Measurements from ENCODE around the gene ERI3. TPM values are rescaled to one million over a fixed set of nuclear protein-coding genes. Genes with fewer than 3 reads are reported as not detected.

Gene ERI3
- total RNA-seq, 1 experiment from 2014 or later = 83.4 TPM

DNA sequence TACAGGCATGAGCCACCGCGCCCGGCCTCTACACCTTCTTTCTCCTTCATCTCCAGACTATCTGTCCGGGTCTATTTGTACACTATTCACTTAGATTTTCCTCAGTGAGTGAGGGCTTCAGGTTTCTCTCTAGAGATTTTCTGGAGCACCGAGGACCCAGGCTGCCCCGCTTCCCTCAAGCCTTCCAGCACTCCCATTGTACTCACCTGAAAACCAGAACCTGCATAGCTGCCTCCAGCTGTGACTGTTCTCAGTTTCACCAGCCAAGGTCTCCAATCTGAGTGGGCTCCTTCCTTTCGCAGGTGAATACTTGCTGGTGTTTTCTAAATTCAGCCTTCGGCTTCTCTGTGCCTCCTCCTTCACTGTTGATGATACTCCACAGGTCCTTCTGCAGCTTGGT, 154.7 kb downstream of the ERI3 start:
- no TSS peak for BruUV-seq (replicated peaks)
- DNase-seq (ENCODE audit: unreplicated experiment) = no peak
- intact Hi-C loops (cut with micrococcal nuclease) = no loop called here
- H3K27me3 Mint-ChIP-seq (ENCODE audit: insufficient read depth, unreplicated experiment) = no peaks in the 10 kb centered on the region
- ChIA-PET POLR2A (no interaction called here), CTCF (interaction anchor here (0.6 to 0.7 kb wide), 3 partner anchors 38 to 94 kb away, joined by 3 read pairs; no protein-coding TSS in a partner anchor)
- no peaks in the 10 kb centered on the region for H3K9me3 Mint-ChIP-seq (ENCODE audit: unreplicated experiment)
- no peak overlapping the region for H3K27ac Mint-ChIP-seq (ENCODE audit: low read depth, unreplicated experiment)
- no peaks in the 10 kb centered on the region for H3K4me1 Mint-ChIP-seq (ENCODE audit: insufficient read depth, unreplicated experiment)
- no peak for TF ChIP-seq CTCF (IDR thresholded peaks at IDR 0.05; ENCODE audit: unreplicated experiment)
- no peak overlapping the region for H3K4me3 Mint-ChIP-seq (ENCODE audit: unreplicated experiment)
- no peaks in the 10 kb centered on the region for H3K36me3 Mint-ChIP-seq (ENCODE audit: insufficient read depth, unreplicated experiment)

GRCh38 chr1:44174630-44175029, 180.4 kb downstream of the ERI3 start:
- BruUV-seq (replicated peaks) = no TSS peak
- intact Hi-C loops (cut with micrococcal nuclease) = no loop called here
- Mint-ChIP-seq H3K9me3 (ENCODE audit: unreplicated experiment) (no peaks in the 10 kb centered on the region), H3K27me3 (ENCODE audit: insufficient read depth, unreplicated experiment) (no peaks in the 10 kb centered on the region), H3K4me3 (ENCODE audit: unreplicated experiment) (no peak overlapping the region), H3K36me3 (ENCODE audit: insufficient read depth, unreplicated experiment) (peaks cover 1% of the 10 kb centered on the region), H3K27ac (ENCODE audit: low read depth, unreplicated experiment) (no peak overlapping the region), H3K4me1 (ENCODE audit: insufficient read depth, unreplicated experiment) (no peaks in the 10 kb centered on the region)
- ChIA-PET POLR2A (interaction anchor here (0.6 kb wide), 1 partner anchor 14 kb away, joined by 3 read pairs; no protein-coding TSS in a partner anchor), CTCF (interaction anchor here (0.6 kb wide), 2 partner anchors 10 to 460 kb away, joined by 3 read pairs; no protein-coding TSS in a partner anchor)
- TF ChIP-seq CTCF (IDR thresholded peaks at IDR 0.05; ENCODE audit: unreplicated experiment) = no peak
- DNase-seq (ENCODE audit: unreplicated experiment) = no peak

Other genes starting within 250 kb of the ERI3 start
- not detected in 2 replicates for gene KLF17, start 236.4 kb downstream of the ERI3 start, total RNA-seq (2022)
- gene KLF18, start 213.6 kb downstream of the ERI3 start, total RNA-seq (2022) = 0.10 TPM in 1 of 2 replicates, not detected in the other
- 36.6 and 38.5 TPM in 2 replicates for gene DMAP1, start 141.8 kb downstream of the ERI3 start, total RNA-seq (2022)
- 65.4 and 67.1 TPM in 2 replicates for gene RNF220, start 50.0 kb upstream of the ERI3 start, total RNA-seq (2022)